GM20000 (cell line): Measurements from ENCODE around the gene CASP8.
"Not testable (repeated sequence)": the region's sequence is repeated elsewhere in the genome, so short reads cannot be mapped to it uniquely, and the experiment has no call there.

ENCODE experiments used
- DNase-seq: peaks from one replicate; pipeline ENCODE4 v3.0.0; 2012; ENCODE audit warnings: low spot score
- TF ChIP-seq, protein P1 (sequence below): IDR thresholded peaks from 2 replicates; pipeline ENCODE4 v1.5.1; 2012; ENCODE audit warnings: mild to moderate bottlenecking, control low read depth; ENCODE audit errors: extremely low read depth, missing control alignments

CASP8 gene

DNA sequence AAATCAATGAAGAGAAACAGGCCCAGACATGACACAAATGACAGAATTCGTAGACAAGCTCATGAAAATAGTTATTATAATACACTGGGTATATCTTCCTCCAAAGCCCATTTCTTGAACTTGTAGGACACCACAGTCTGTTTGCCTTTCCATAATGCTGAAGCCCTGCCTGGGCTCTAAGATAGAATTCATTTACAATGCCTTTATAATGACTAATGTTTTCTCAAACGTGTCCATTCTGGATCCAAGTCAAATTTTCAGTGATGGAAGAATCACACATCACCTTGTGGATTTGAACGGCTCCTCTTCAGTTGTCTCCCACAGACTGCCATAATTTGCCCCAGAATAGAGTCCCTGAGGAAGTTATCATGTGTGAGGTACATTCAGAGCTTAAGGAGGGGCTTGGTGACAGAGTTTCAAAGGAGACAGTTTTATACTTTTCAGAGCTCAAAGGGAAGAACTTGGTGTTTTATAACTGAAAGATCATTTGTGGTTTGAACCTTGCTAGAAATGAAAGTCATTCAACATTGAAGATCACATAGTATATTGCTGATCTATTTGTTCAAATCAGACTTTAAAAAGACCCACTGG lies 38.2 kb downstream of the CASP8 start:
- no peak for DNase-seq

DNA sequence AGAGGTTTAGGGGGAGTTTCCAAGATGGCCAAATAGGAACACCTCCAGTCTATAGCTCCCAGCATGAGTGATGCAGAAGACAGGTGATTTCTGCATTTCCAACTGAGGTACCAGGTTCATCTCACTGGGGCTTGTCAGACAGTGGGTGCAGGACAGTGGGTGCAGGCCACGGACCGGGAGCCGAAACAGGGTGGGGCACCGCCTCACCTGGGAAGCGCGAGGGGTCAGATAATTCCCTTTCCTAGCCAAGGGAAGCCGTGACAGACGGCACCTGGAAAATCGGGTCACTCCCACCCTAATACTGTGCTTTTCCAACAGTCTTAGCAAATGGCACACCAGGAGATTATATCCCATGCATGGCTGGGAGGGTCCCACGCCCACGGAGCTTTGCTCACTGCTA lies 39.6 kb downstream of the CASP8 start:
- DNase-seq: not testable (repeated sequence)

More for the DNA sequence above, 38.2 kb downstream of the CASP8 start:
- TF ChIP-seq, protein P1, sequence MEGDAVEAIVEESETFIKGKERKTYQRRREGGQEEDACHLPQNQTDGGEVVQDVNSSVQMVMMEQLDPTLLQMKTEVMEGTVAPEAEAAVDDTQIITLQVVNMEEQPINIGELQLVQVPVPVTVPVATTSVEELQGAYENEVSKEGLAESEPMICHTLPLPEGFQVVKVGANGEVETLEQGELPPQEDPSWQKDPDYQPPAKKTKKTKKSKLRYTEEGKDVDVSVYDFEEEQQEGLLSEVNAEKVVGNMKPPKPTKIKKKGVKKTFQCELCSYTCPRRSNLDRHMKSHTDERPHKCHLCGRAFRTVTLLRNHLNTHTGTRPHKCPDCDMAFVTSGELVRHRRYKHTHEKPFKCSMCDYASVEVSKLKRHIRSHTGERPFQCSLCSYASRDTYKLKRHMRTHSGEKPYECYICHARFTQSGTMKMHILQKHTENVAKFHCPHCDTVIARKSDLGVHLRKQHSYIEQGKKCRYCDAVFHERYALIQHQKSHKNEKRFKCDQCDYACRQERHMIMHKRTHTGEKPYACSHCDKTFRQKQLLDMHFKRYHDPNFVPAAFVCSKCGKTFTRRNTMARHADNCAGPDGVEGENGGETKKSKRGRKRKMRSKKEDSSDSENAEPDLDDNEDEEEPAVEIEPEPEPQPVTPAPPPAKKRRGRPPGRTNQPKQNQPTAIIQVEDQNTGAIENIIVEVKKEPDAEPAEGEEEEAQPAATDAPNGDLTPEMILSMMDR: no peak

DNA sequence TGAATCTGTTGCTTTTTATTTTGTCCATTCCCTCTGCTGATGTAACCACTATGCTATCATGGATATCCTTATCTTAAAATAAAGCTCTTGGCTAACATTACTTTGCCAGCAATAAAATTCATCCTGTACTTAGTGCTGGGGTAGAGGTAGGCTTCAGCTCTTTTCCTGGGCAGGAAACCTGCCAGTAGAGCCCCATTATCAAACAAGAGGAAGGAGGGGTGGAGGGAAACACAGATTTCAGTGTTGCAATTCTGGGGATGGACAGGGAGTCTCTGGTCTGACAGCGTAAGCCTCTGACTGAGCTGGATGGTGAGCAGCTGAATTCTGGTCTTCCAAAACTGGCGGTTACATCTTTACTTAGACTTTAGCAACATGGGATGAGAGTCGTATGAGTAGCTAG lies 47.5 kb downstream of the CASP8 start:
- TF ChIP-seq, protein P1: no peak
- no peak for DNase-seq

DNA sequence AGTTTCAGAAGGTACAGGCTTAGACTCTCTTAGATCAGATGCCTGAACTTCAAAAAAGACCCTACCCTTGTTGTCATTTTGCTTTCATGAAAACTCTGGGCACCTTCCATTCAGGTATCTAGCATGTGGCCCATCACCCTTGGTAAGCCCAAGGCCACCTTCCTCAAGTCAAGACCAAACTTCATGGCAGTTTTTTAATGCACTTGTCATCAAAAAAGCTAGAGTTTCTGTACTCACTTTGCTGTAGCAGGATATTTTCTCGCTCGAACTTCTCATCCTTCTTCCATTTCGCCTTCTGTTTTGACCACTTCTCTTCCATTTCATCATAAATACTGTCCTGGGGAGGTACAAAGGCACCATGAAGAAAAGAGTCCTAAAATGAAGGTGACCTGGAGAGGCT lies 48.6 kb downstream of the CASP8 start:
- DNase-seq: no peak
- TF ChIP-seq, protein P1: no peak

DNA sequence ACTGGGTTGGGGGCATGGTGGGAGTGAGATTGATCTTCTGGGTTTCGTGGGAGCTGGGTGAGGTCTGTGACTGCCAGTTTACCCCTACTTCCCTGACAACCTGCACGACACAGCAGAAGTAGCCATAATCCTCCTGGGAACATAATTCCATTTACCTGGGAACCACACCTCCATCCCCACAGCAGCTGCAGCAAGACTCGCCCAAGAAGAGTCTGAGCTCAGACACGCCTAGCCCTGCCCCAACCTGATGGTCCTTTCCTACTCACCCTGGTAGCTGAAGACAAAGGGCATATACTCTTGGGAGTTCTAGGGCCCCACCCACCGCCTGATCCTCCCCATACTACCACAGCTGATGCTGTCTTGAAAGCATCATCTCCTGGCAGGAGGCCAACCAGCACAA lies 53.0 kb downstream of the CASP8 start:
- no peak for DNase-seq
- TF ChIP-seq, protein P1: no peak

DNA sequence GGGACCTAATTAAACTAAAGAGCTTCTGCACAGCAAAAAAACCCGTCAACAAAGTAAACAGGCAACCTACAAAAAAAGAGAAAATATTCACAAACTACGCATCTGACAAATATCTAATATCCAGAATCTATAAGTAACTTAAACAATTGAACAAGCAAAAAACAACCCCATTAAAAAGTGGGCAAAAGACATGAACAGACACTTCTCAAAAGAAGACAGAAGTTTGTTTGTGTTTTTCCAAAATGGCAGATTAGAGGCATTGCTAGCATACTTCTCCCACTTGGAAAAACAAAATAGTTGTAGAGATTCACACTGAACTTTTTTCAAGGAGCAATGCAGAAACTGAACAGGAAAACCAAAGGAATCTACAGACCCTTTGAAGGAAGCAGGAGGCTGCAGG lies 59.2 kb downstream of the CASP8 start:
- DNase-seq: no peak
- TF ChIP-seq, protein P1: no peak

DNA sequence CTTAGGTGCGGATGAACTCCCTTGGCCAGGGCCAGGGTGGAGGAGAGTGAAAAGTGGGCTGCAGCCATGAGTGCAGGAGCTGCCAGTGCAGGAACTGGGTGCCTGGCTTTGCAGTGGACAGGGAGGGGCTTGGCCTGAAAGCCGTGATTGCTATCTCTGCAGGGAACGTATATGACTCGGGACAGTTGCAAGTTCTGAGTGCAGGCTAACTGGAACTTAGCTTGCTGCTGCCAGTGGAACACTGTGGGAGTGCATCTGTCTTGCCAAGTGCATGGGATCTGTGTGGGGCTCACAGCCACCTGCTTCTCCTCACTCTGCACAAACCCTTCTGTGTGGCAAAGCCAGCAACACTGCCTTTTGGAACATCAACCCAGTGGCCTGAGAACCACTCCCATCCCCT lies 59.9 kb downstream of the CASP8 start:
- TF ChIP-seq, protein P1: no peak
- DNase-seq: no peak

DNA sequence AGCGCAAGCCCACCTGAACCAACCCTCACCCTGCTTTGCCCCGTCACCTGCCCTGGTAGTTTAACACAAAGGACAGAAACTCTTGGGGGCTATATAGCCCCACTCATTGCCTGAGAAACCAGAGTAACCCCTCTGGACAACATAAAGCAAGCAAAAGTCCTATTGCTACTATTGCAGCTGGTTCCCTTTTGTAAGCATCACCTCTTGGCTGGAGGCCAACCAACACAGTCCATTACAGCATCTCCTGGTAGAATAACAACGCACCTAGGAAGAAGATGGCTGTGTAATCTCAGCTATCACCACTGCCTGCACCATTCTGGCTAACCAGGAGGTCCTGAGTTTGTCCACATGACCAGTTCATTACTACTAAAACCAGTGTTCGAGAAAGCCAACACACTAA lies 60.4 kb downstream of the CASP8 start:
- TF ChIP-seq, protein P1: no peak
- no peak for DNase-seq
